Liver (tissue), 9 donors: ENCODE measurements around the gene REM1. TPM values are rescaled to one million over a fixed set of nuclear protein-coding genes. Genes with fewer than 3 reads are reported as not detected.

ENCODE experiments used
- DNase-seq: peaks from one replicate; pipeline ENCODE4 v3.0.0-alpha.2; 2017; ENCODE audit warnings: low spot score
- H3K27ac ChIP-seq, 2 donors: one replicate each; pipeline ENCODE4 v1.7.0; 2013; ENCODE audit warnings: inconsistent platforms in 2 of 2, low read length in 2 of 2, control low read depth in 1 of 2, low read depth in 1 of 2, mild to moderate bottlenecking in 1 of 2
- H3K27me3 ChIP-seq, 4 donors: one replicate each; pipeline versions ENCODE4 v1.6.1 to v1.7.0; 2013; ENCODE audit warnings: low read length in 3 of 4, inconsistent platforms in 1 of 4, mild to moderate bottlenecking in 1 of 4, moderate library complexity in 1 of 4; ENCODE audit not compliant: control insufficient read depth in 4 of 4, insufficient read depth in 4 of 4
- H3K36me3 ChIP-seq, 4 donors: one replicate each; pipeline versions ENCODE4 v1.6.1 to v1.7.0; 2013; ENCODE audit warnings: low read length in 3 of 4, mild to moderate bottlenecking in 3 of 4, low read depth in 1 of 4, moderate library complexity in 1 of 4; ENCODE audit not compliant: control insufficient read depth in 4 of 4, insufficient read depth in 3 of 4
- H3K4me1 ChIP-seq, 4 donors: one replicate each; pipeline versions ENCODE4 v1.6.1 to v1.7.0; 2013; ENCODE audit warnings: low read length in 3 of 4, mild to moderate bottlenecking in 3 of 4, moderate library complexity in 1 of 4; ENCODE audit not compliant: control insufficient read depth in 4 of 4, insufficient read depth in 4 of 4
- H3K4me3 ChIP-seq, 3 donors: one replicate each; pipeline versions ENCODE4 v1.6.1 to v1.7.0; 2013; ENCODE audit warnings: low read length in 3 of 3, control low read depth in 1 of 3, low read depth in 1 of 3, mild to moderate bottlenecking in 1 of 3
- H3K9ac ChIP-seq, 2 donors: one replicate each; pipeline ENCODE4 v1.7.0; 2013; ENCODE audit warnings: low read length in 2 of 2, mild to moderate bottlenecking in 2 of 2, moderate library complexity in 2 of 2, control low read depth in 1 of 2, low read depth in 1 of 2
- H3K9me3 ChIP-seq, 4 donors: one replicate each; pipeline versions ENCODE4 v1.6.1 to v1.7.0; 2013; ENCODE audit warnings: low read length in 3 of 4; ENCODE audit not compliant: control insufficient read depth in 4 of 4
- EGR1 ChIP-seq, 2 donors: IDR thresholded peaks; 2 replicates each; pipeline ENCODE4 v1.6.1; 2016 to 2018; ENCODE audit warnings: antibody characterized with exemption in 2 of 2, low read depth in 2 of 2
- FOXA1 ChIP-seq: IDR thresholded peaks from 2 replicates; pipeline ENCODE4 v1.6.1; 2016; ENCODE audit warnings: antibody characterized with exemption
- FOXA2 ChIP-seq: IDR thresholded peaks from 2 replicates; pipeline ENCODE4 v1.6.1; 2016; ENCODE audit warnings: antibody characterized with exemption
- GABPA ChIP-seq, 2 donors: IDR thresholded peaks in 1 of 2; conservative IDR thresholded peaks in 1 of 2; 2 replicates each; pipeline ENCODE4 v1.6.1; 2016; ENCODE audit warnings: antibody characterized with exemption in 2 of 2, mild to moderate bottlenecking in 1 of 2, moderate library complexity in 1 of 2
- HNF4A ChIP-seq, 2 donors: conservative IDR thresholded peaks; 2 replicates each; pipeline ENCODE4 v1.6.1; 2016; ENCODE audit warnings: antibody characterized with exemption in 2 of 2, mild to moderate bottlenecking in 2 of 2
- HNF4G ChIP-seq: IDR thresholded peaks from 2 replicates; pipeline ENCODE4 v1.6.1; 2016; ENCODE audit warnings: antibody characterized with exemption
- JUND ChIP-seq, 2 donors: IDR thresholded peaks; 2 replicates each; pipeline ENCODE4 v1.6.1; 2016; ENCODE audit warnings: antibody characterized with exemption in 2 of 2
- NR2F2 ChIP-seq: IDR thresholded peaks from 2 replicates; pipeline ENCODE4 v1.6.1; 2016; ENCODE audit warnings: antibody characterized with exemption
- RAD21 ChIP-seq, 2 donors: IDR thresholded peaks; 2 replicates each; pipeline ENCODE4 v1.6.1; 2016; ENCODE audit warnings: antibody characterized with exemption in 2 of 2, mild to moderate bottlenecking in 2 of 2
- RXRA ChIP-seq, 2 donors: IDR thresholded peaks; 2 replicates each; pipeline ENCODE4 v1.6.1; 2017 to 2018; ENCODE audit warnings: antibody characterized with exemption in 2 of 2, mild to moderate bottlenecking in 1 of 2
- SP1 ChIP-seq: IDR thresholded peaks from 2 replicates; pipeline ENCODE4 v1.6.1; 2018; ENCODE audit warnings: antibody characterized with exemption, mild to moderate bottlenecking
- TAF1 ChIP-seq: conservative IDR thresholded peaks from 2 replicates; pipeline ENCODE4 v1.6.1; 2016; ENCODE audit warnings: antibody characterized with exemption, mild to moderate bottlenecking
- YY1 ChIP-seq: IDR thresholded peaks from 2 replicates; pipeline ENCODE4 v1.6.1; 2016; ENCODE audit warnings: antibody characterized with exemption, mild to moderate bottlenecking
- whole genome bisulfite sequencing: extraction: QIAGEN DNeasy Blood & Tissue Kit; methylation state at CpG from one replicate; pipeline ENCODE4 v1.1.7; 2013; 5-methylcytosine and 5-hydroxymethylcytosine counted together
- polyA plus RNA-seq, 2 donors: library from polyadenylated mRNA; stranded (reverse) in 1 of 2; unstranded in 1 of 2; fragments of 200-250 nt in 1 of 2; fragments of >200 nt in 1 of 2; fragmentation: Nextera tagmentation in 1 of 2; extraction: Ambion mirVana in 1 of 2; gene quantifications; one replicate each; pipeline versions ENCODE4 v1.2.1 to v1.2.3, GENCODE V29; 2013 to 2015
- total RNA-seq, 2 donors: library from RNA; depleted of rRNA; stranded (reverse); fragments of >200 nt; gene quantifications; one replicate each; pipeline ENCODE4 v1.2.3, GENCODE V29; 2014
- TF ChIP-seq, protein P1 (sequence below): IDR thresholded peaks from 2 replicates; pipeline ENCODE4 v1.6.1; 2016; ENCODE audit warnings: antibody characterized with exemption
- TF ChIP-seq, protein P2 (sequence below): fragments of 150-350 bp; IDR thresholded peaks from 2 replicates; pipeline ENCODE4 v1.5.1; 2017; ENCODE audit warnings: improper control_type of control experiment, low read depth, low read length; ENCODE audit not compliant: missing input control
- TF ChIP-seq, protein P3 (sequence below): IDR thresholded peaks from 2 replicates; pipeline ENCODE4 v1.6.1; 2016; ENCODE audit warnings: antibody characterized with exemption
- TF ChIP-seq, protein P4 (sequence below): IDR thresholded peaks from 2 replicates; pipeline ENCODE4 v1.6.1; 2016; ENCODE audit warnings: antibody characterized with exemption, mild to moderate bottlenecking
- TF ChIP-seq, protein P5 (sequence below): IDR thresholded peaks from 2 replicates; pipeline ENCODE4 v1.6.1; 2016; ENCODE audit warnings: antibody characterized with exemption
- donor health status: healthy.
- donor health status: healthy.
- donor health status: healthy.
- donor health status: healthy.
- donor health status: healthy.

Gene REM1
- total and polyA plus RNA-seq, 4 donors, result 0.17 to 0.46 (median 0.21) TPM

DNA sequence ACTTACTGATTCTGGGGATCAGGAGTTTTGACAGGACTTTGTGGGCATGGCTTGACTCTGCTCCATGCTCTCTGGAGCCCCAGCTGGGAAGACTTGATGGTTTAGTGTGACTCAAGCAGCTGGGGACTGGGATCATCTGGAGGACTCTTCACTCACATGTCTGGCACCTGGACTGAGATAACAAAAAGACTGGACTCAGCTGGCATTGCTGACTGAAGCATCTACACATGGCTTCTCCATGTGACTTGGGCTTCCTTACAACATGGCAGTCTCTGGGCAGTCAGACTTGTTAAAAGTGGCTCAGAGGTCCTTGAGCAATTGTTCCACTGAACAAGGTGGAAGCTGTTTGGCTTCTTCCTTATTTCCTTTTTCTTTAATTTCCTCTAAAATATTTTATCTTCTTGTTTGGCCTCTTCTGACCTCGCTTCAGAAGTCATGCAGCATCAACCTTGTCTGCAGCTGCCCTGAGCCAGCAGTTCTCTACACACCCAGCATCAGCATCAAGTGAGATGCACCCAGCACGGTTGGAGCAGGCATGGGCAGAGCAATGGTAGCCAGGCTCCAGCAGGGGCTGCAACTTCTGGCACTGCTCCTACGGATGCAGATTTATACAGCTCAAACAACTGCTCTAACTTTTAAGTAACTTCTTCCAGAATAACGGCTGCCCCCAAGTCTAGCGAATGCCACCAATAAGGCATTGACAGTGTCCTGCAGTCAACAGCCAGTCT is 33.6 kb downstream of the REM1 start:
- TF ChIP-seq NR2F2, result no peak
- TF ChIP-seq FOXA1, result no peak
- no peak for TF ChIP-seq HNF4A (conservative IDR thresholded peaks at IDR 0.05)
- TF ChIP-seq, protein P1, sequence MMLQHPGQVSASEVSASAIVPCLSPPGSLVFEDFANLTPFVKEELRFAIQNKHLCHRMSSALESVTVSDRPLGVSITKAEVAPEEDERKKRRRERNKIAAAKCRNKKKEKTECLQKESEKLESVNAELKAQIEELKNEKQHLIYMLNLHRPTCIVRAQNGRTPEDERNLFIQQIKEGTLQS, result no peak
- TF ChIP-seq, protein P2, sequence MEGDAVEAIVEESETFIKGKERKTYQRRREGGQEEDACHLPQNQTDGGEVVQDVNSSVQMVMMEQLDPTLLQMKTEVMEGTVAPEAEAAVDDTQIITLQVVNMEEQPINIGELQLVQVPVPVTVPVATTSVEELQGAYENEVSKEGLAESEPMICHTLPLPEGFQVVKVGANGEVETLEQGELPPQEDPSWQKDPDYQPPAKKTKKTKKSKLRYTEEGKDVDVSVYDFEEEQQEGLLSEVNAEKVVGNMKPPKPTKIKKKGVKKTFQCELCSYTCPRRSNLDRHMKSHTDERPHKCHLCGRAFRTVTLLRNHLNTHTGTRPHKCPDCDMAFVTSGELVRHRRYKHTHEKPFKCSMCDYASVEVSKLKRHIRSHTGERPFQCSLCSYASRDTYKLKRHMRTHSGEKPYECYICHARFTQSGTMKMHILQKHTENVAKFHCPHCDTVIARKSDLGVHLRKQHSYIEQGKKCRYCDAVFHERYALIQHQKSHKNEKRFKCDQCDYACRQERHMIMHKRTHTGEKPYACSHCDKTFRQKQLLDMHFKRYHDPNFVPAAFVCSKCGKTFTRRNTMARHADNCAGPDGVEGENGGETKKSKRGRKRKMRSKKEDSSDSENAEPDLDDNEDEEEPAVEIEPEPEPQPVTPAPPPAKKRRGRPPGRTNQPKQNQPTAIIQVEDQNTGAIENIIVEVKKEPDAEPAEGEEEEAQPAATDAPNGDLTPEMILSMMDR, result no peak
- no peak for TF ChIP-seq JUND (IDR thresholded peaks at IDR 0.05)
- TF ChIP-seq, protein P3, sequence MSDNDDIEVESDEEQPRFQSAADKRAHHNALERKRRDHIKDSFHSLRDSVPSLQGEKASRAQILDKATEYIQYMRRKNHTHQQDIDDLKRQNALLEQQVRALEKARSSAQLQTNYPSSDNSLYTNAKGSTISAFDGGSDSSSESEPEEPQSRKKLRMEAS, result no peak
- TF ChIP-seq GABPA (IDR thresholded peaks at IDR 0.05 in 1 of 2, conservative IDR thresholded peaks at IDR 0.05 in 1 of 2), result no peak
- TF ChIP-seq, protein P4, sequence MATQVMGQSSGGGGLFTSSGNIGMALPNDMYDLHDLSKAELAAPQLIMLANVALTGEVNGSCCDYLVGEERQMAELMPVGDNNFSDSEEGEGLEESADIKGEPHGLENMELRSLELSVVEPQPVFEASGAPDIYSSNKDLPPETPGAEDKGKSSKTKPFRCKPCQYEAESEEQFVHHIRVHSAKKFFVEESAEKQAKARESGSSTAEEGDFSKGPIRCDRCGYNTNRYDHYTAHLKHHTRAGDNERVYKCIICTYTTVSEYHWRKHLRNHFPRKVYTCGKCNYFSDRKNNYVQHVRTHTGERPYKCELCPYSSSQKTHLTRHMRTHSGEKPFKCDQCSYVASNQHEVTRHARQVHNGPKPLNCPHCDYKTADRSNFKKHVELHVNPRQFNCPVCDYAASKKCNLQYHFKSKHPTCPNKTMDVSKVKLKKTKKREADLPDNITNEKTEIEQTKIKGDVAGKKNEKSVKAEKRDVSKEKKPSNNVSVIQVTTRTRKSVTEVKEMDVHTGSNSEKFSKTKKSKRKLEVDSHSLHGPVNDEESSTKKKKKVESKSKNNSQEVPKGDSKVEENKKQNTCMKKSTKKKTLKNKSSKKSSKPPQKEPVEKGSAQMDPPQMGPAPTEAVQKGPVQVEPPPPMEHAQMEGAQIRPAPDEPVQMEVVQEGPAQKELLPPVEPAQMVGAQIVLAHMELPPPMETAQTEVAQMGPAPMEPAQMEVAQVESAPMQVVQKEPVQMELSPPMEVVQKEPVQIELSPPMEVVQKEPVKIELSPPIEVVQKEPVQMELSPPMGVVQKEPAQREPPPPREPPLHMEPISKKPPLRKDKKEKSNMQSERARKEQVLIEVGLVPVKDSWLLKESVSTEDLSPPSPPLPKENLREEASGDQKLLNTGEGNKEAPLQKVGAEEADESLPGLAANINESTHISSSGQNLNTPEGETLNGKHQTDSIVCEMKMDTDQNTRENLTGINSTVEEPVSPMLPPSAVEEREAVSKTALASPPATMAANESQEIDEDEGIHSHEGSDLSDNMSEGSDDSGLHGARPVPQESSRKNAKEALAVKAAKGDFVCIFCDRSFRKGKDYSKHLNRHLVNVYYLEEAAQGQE, result no peak
- no peak for TF ChIP-seq HNF4G
- TF ChIP-seq RAD21 (IDR thresholded peaks at IDR 0.05), result no peak
- no peak for TF ChIP-seq YY1
- TF ChIP-seq RXRA (IDR thresholded peaks at IDR 0.05), result no peak
- no peak for TF ChIP-seq EGR1 (IDR thresholded peaks at IDR 0.05; ENCODE audit: low read depth in 2 of 2)
- no peak for TF ChIP-seq TAF1
- TF ChIP-seq, protein P5, sequence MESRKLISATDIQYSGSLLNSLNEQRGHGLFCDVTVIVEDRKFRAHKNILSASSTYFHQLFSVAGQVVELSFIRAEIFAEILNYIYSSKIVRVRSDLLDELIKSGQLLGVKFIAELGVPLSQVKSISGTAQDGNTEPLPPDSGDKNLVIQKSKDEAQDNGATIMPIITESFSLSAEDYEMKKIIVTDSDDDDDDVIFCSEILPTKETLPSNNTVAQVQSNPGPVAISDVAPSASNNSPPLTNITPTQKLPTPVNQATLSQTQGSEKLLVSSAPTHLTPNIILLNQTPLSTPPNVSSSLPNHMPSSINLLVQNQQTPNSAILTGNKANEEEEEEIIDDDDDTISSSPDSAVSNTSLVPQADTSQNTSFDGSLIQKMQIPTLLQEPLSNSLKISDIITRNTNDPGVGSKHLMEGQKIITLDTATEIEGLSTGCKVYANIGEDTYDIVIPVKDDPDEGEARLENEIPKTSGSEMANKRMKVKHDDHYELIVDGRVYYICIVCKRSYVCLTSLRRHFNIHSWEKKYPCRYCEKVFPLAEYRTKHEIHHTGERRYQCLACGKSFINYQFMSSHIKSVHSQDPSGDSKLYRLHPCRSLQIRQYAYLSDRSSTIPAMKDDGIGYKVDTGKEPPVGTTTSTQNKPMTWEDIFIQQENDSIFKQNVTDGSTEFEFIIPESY, result no peak
- TF ChIP-seq FOXA2, result no peak
- TF ChIP-seq SP1, result no peak
- Histone ChIP-seq H3K4me3 (no peak overlapping the region), H3K36me3 (no peaks in the 10 kb centered on the region), H3K9ac (no peak overlapping the region), H3K27me3 (peaks cover 0 to 2% (median 0%) of the 10 kb centered on the region in 4 donors), H3K27ac (no peak overlapping the region), H3K4me1 (no peaks in the 10 kb centered on the region), H3K9me3 (peaks cover 0 to 5% (median 2%) of the 10 kb centered on the region in 4 donors)
- no peak for DNase-seq
- 79% methylated on average over 5 of the region's 5 CpGs for WGBS
